AG09309 (cell line): ENCODE data around the gene MIR17HG.

Source experiments
- DNase-seq: peaks from one replicate; pipeline ENCODE4 v3.0.0-alpha.2; 2010; ENCODE audit warnings: low read depth
- H3K4me3 ChIP-seq: 2 replicates; pipeline ENCODE4 v1.5.1; 2011; ENCODE audit warnings: mild to moderate bottlenecking, low read depth, low read length, moderate library complexity; ENCODE audit not compliant: control insufficient read depth
- CTCF ChIP-seq: IDR thresholded peaks from 2 replicates; pipeline ENCODE4 v1.5.1; 2011; ENCODE audit warnings: mild to moderate bottlenecking, low read depth, low read length, inconsistent platforms; ENCODE audit not compliant: insufficient read depth, control insufficient read depth; ENCODE audit errors: missing control alignments

MIR17HG gene

DNA sequence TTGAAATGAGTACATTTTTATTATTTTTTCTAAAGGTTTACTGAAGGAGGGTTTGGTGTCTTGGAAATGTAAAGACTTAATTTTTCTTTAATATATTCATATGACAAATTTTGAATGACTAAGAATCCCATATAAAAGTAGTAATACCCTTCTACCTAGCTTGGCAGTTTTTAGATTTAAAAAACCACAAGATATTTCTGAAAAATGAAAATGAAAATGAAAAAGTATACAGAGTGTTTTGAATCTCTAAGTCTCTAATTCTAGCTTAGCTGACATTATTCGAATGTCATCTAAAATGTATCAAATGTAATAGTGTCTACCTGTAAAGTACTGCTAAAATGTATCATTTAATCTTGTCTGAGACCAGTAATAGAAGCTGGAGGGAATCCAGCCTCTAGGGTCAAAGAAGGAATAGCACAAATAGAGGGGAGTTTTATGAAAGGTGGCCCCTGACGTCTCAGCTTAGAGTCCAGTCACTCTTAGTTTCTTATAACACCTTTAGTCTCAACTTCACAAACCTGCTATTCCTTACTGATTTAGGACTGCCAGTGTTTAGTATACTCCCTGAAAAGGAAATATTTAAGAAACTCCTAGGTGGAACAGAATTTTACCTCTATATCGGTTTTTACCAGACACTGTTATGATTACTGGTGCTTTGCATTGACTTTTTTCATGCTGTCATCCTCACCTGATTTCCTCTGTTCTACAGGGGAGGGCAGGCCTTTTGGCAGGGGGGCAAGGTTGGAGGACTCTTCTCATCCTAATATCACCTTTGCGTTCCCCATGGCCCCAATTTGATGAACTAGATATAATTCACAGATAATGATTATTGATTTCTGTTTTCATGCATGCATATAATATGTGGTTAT lies 16.2 kb upstream of the MIR17HG start:
- H3K4me3 ChIP-seq: no peak overlapping the region
- DNase-seq: no peak
- no peak for TF ChIP-seq CTCF

DNA sequence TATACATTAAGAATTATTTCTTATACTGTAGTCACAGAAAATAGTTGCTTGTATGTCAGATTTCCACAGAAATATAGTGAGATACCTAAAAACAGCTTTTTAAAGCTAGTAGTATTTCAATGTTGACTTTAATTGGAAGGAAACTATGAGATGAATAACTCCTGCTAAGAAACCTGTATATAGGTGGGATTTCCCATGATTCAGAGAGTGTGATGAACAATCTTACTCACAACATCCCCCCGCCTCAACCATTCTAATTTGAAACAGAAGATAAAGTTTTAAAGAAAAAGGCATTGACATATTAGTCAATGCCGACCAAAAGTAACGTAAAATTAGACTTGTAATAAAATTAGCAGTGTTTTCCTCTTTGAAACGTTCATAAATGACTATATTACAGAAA lies 1.4 kb upstream of the MIR17HG start:
- no peak for DNase-seq
- H3K4me3 ChIP-seq: no peak overlapping the region
- TF ChIP-seq CTCF: no peak

DNA sequence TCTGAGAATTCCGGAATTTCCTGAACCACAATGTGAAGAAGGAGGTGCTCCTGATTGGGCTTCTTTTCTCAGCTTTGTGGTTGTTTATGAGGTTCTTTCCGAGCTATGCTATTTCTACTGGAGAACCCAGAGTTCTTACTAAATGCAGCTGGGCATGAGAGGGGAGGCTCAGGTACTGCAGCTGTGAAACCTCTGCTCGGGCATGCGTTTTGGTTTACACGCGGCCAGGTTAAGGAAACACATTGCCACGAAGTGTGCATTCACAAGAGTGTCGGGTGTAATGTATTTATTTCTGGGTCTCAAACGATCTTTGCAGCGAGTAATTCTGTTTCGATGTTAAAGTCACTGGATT lies 661 bp upstream of the MIR17HG start:
- peak overlapping the region; percentile 59 for H3K4me3 ChIP-seq
- TF ChIP-seq CTCF: no peak
- no peak for DNase-seq

DNA sequence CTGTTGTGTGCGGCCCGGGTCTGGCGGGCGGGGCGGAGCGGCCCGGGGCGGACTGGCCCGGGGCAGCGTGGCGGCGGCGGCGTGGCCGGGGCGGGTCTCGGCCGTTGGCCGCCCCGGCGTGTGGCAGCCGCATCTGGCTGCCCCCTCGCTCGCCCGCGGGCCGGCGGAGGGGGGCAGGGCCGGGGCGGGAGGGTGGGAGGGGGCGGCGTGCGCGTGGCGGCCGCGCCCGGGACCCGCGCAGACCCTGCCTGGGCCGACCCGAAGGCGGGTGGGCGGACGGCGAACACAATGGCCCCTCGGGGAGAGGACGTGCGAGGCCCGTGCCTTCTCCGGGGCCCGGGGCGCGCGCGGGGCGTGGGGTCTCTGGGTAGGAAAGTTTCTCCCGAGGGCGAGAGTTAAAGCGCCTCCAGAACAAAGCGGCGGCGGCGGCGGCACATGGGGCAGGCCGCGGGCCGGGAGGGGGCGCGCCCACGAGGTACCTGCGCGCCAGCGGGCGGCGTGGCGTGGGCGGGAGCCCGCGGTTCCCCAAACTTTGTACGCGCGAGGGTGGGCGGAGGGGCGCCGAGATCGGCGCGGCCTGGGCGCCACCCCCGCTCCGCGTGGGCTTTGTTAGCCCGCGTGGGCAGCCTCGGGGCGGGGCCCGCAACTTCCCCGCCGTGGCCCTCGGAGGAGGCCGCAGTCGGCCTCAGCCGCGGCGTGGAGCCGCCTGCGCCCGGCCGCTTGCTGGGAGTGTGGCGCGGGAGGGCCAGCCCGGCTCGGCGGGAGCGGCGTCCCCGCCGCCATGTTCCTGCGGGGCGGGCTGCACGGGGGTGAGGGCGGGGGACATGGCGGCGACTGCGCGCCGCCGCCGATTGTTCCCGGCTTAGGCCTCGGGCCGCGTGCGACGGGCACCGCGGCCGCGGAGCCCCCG lies 764 bp downstream of the MIR17HG start:
- H3K4me3 ChIP-seq: peak overlapping the region; percentile 59
- no peak for DNase-seq
- no peak for TF ChIP-seq CTCF

DNA sequence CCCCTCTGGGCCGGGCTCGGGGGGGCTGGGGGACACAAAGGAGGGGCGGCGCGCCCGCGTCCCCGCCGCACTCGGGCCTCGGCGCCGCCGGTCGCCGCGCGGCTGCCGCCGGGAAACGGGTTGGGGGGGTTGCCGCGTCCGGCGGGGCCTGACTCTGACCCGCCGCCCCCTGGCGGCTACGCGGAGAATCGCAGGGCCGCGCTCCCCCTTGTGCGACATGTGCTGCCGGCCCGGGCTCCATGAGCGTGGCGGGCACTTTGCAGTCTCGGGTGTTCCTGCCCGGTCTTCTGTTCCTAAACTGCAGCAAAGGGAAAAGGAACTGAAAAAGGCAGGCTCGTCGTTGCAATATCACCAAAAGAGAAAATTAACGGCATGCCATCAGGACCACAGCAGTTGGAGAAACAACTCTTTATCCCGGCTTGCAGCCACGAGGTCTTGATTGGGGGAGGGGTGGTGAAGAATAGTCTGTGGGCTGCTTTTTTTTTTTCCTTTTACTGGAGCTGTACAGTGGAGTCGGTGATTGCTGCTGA lies 1.5 kb downstream of the MIR17HG start:
- peak overlapping the region; percentile 59 for H3K4me3 ChIP-seq
- TF ChIP-seq CTCF: peak; percentile 85
- DNase-seq: peak; percentile 45

DNA sequence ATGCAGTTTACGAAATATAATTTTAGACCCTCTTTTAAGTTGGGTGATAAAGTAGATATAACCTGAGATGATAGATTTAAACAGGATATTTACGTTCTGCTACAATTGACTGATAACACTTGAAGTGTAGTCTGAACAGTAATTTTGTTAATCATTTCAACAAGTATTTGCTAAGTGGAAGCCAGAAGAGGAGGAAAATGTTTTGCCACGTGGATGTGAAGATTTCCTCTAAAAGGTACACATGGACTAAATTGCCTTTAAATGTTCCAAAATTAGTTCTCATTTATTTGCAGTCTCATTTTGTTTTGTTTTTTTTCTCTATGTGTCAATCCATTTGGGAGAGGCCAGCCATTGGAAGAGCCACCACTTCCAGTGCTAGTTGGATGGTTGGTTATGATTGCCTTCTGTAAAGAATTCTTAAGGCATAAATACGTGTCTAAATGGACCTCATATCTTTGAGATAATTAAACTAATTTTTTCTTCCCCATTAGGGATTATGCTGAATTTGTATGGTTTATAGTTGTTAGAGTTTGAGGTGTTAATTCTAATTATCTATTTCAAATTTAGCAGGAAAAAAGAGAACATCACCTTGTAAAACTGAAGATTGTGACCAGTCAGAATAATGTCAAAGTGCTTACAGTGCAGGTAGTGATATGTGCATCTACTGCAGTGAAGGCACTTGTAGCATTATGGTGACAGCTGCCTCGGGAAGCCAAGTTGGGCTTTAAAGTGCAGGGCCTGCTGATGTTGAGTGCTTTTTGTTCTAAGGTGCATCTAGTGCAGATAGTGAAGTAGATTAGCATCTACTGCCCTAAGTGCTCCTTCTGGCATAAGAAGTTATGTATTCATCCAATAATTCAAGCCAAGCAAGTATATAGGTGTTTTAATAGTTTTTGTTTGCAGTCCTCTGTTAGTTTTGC lies 2.8 kb downstream of the MIR17HG start:
- H3K4me3 ChIP-seq: peak overlapping the region; percentile 59; the same call in 1 of the 2 replicates
- DNase-seq: no peak

More for the DNA sequence above, 2.8 kb downstream of the MIR17HG start:
- TF ChIP-seq CTCF: no peak
